ENCODE results near the gene BCAS3.

The BCAS3 gene

GRCh38 chr17:61368832-61369450 lies 691.3 kb downstream of the BCAS3 start:
- H3K27me3 ChIP-seq (replicated peaks; ENCODE audit: control insufficient read depth, insufficient read depth, low read length, poor library complexity, severe bottlenecking) = no peaks in the 10 kb centered on the region
- no peak overlapping the region for H3K27ac ChIP-seq (ENCODE audit: insufficient read depth, low read length, poor library complexity, severe bottlenecking)
- no peaks in the 10 kb centered on the region for H3K4me1 ChIP-seq (ENCODE audit: control insufficient read depth, insufficient read depth, low read length, poor library complexity, severe bottlenecking)
- H3K36me3 ChIP-seq (ENCODE audit: control insufficient read depth, insufficient read depth, low read length) = no peaks in the 10 kb centered on the region
- no peak overlapping the region for H3K4me3 ChIP-seq (ENCODE audit: insufficient read depth, low read depth, low read length, poor library complexity, severe bottlenecking)
- no peaks in the 10 kb centered on the region for H3K9me3 ChIP-seq (ENCODE audit: control insufficient read depth, low read length)
- no peak for DNase-seq

GRCh38 chr17:61369751-61370150 lies 692.1 kb downstream of the BCAS3 start:
- no peak overlapping the region for H3K27ac ChIP-seq (ENCODE audit: insufficient read depth, low read length, poor library complexity, severe bottlenecking)
- no peaks in the 10 kb centered on the region for H3K4me1 ChIP-seq (ENCODE audit: control insufficient read depth, insufficient read depth, low read length, poor library complexity, severe bottlenecking)
- no peak for DNase-seq
- H3K4me3 ChIP-seq (ENCODE audit: insufficient read depth, low read depth, low read length, poor library complexity, severe bottlenecking) = no peak overlapping the region
- no peaks in the 10 kb centered on the region for H3K27me3 ChIP-seq (replicated peaks; ENCODE audit: control insufficient read depth, insufficient read depth, low read length, poor library complexity, severe bottlenecking)
- no peaks in the 10 kb centered on the region for H3K36me3 ChIP-seq (ENCODE audit: control insufficient read depth, insufficient read depth, low read length)
- no peaks in the 10 kb centered on the region for H3K9me3 ChIP-seq (ENCODE audit: control insufficient read depth, low read length)

GRCh38 chr17:61371179-61371578 lies 693.5 kb downstream of the BCAS3 start:
- Histone ChIP-seq H3K27ac (ENCODE audit: insufficient read depth, low read length, poor library complexity, severe bottlenecking) (no peak overlapping the region), H3K9me3 (ENCODE audit: control insufficient read depth, low read length) (no peaks in the 10 kb centered on the region), H3K4me3 (ENCODE audit: insufficient read depth, low read depth, low read length, poor library complexity, severe bottlenecking) (no peak overlapping the region), H3K36me3 (ENCODE audit: control insufficient read depth, insufficient read depth, low read length) (no peaks in the 10 kb centered on the region), H3K27me3 (replicated peaks; ENCODE audit: control insufficient read depth, insufficient read depth, low read length, poor library complexity, severe bottlenecking) (no peaks in the 10 kb centered on the region), H3K4me1 (ENCODE audit: control insufficient read depth, insufficient read depth, low read length, poor library complexity, severe bottlenecking) (no peaks in the 10 kb centered on the region)
- DNase-seq = no peak

- Histone ChIP-seq H3K27me3 (replicated peaks; ENCODE audit: control insufficient read depth, insufficient read depth, low read length, poor library complexity, severe bottlenecking) (no peaks in the 10 kb centered on the region), H3K27ac (ENCODE audit: insufficient read depth, low read length, poor library complexity, severe bottlenecking) (no peak overlapping the region), H3K4me1 (ENCODE audit: control insufficient read depth, insufficient read depth, low read length, poor library complexity, severe bottlenecking) (no peaks in the 10 kb centered on the region), H3K4me3 (ENCODE audit: insufficient read depth, low read depth, low read length, poor library complexity, severe bottlenecking) (no peak overlapping the region), H3K9me3 (ENCODE audit: control insufficient read depth, low read length) (no peaks in the 10 kb centered on the region), H3K36me3 (ENCODE audit: control insufficient read depth, insufficient read depth, low read length) (no peaks in the 10 kb centered on the region)
- DNase-seq = no peak
These were observed 694.0 kb downstream of the BCAS3 start for GRCh38 chr17:61371606-61372005.

GRCh38 chr17:61372436-61372835 lies 694.8 kb downstream of the BCAS3 start:
- no peak for DNase-seq
- H3K27me3 ChIP-seq (replicated peaks; ENCODE audit: control insufficient read depth, insufficient read depth, low read length, poor library complexity, severe bottlenecking) = no peaks in the 10 kb centered on the region
- H3K9me3 ChIP-seq (ENCODE audit: control insufficient read depth, low read length) = no peaks in the 10 kb centered on the region
- no peak overlapping the region for H3K4me3 ChIP-seq (ENCODE audit: insufficient read depth, low read depth, low read length, poor library complexity, severe bottlenecking)
- no peak overlapping the region for H3K27ac ChIP-seq (ENCODE audit: insufficient read depth, low read length, poor library complexity, severe bottlenecking)
- no peaks in the 10 kb centered on the region for H3K36me3 ChIP-seq (ENCODE audit: control insufficient read depth, insufficient read depth, low read length)
- no peaks in the 10 kb centered on the region for H3K4me1 ChIP-seq (ENCODE audit: control insufficient read depth, insufficient read depth, low read length, poor library complexity, severe bottlenecking)

GRCh38 chr17:61376931-61377838 lies 699.5 kb downstream of the BCAS3 start:
- Histone ChIP-seq H3K27ac (ENCODE audit: insufficient read depth, low read length, poor library complexity, severe bottlenecking) (no peak overlapping the region), H3K36me3 (ENCODE audit: control insufficient read depth, insufficient read depth, low read length) (no peaks in the 10 kb centered on the region), H3K4me1 (ENCODE audit: control insufficient read depth, insufficient read depth, low read length, poor library complexity, severe bottlenecking) (no peaks in the 10 kb centered on the region), H3K27me3 (replicated peaks; ENCODE audit: control insufficient read depth, insufficient read depth, low read length, poor library complexity, severe bottlenecking) (no peaks in the 10 kb centered on the region), H3K4me3 (ENCODE audit: insufficient read depth, low read depth, low read length, poor library complexity, severe bottlenecking) (no peak overlapping the region), H3K9me3 (ENCODE audit: control insufficient read depth, low read length) (no peaks in the 10 kb centered on the region)
- no peak for DNase-seq

- Histone ChIP-seq H3K27me3 (replicated peaks; ENCODE audit: control insufficient read depth, insufficient read depth, low read length, poor library complexity, severe bottlenecking) (no peaks in the 10 kb centered on the region), H3K36me3 (ENCODE audit: control insufficient read depth, insufficient read depth, low read length) (no peaks in the 10 kb centered on the region), H3K4me3 (ENCODE audit: insufficient read depth, low read depth, low read length, poor library complexity, severe bottlenecking) (no peak overlapping the region), H3K27ac (ENCODE audit: insufficient read depth, low read length, poor library complexity, severe bottlenecking) (no peak overlapping the region), H3K4me1 (ENCODE audit: control insufficient read depth, insufficient read depth, low read length, poor library complexity, severe bottlenecking) (no peaks in the 10 kb centered on the region), H3K9me3 (ENCODE audit: control insufficient read depth, low read length) (no peaks in the 10 kb centered on the region)
- DNase-seq = no peak
These were observed 701.2 kb downstream of the BCAS3 start for GRCh38 chr17:61378658-61379456.

- Histone ChIP-seq H3K4me3 (ENCODE audit: insufficient read depth, low read depth, low read length, poor library complexity, severe bottlenecking) (no peak overlapping the region), H3K27me3 (replicated peaks; ENCODE audit: control insufficient read depth, insufficient read depth, low read length, poor library complexity, severe bottlenecking) (no peaks in the 10 kb centered on the region), H3K27ac (ENCODE audit: insufficient read depth, low read length, poor library complexity, severe bottlenecking) (no peak overlapping the region), H3K36me3 (ENCODE audit: control insufficient read depth, insufficient read depth, low read length) (no peaks in the 10 kb centered on the region), H3K9me3 (ENCODE audit: control insufficient read depth, low read length) (no peaks in the 10 kb centered on the region), H3K4me1 (ENCODE audit: control insufficient read depth, insufficient read depth, low read length, poor library complexity, severe bottlenecking) (no peaks in the 10 kb centered on the region)
- no peak for DNase-seq
These were observed 702.0 kb downstream of the BCAS3 start for GRCh38 chr17:61379457-61380216.

GRCh38 chr17:61380217-61380835 lies 702.7 kb downstream of the BCAS3 start:
- Histone ChIP-seq H3K27ac (ENCODE audit: insufficient read depth, low read length, poor library complexity, severe bottlenecking) (no peak overlapping the region), H3K27me3 (replicated peaks; ENCODE audit: control insufficient read depth, insufficient read depth, low read length, poor library complexity, severe bottlenecking) (no peaks in the 10 kb centered on the region), H3K36me3 (ENCODE audit: control insufficient read depth, insufficient read depth, low read length) (no peaks in the 10 kb centered on the region), H3K4me3 (ENCODE audit: insufficient read depth, low read depth, low read length, poor library complexity, severe bottlenecking) (no peak overlapping the region), H3K4me1 (ENCODE audit: control insufficient read depth, insufficient read depth, low read length, poor library complexity, severe bottlenecking) (no peaks in the 10 kb centered on the region), H3K9me3 (ENCODE audit: control insufficient read depth, low read length) (no peaks in the 10 kb centered on the region)
- no peak for DNase-seq

All from effector memory CD4-positive, alpha-beta T cell (primary cell).